GM19372 (cell line): ENCODE results near the gene TRIM68.
A peak's percentile ranks its signal among the peaks of the same experiment; 100 is the strongest.

ENCODE experiments used
- ATAC-seq: cut with Tn5 transposase; IDR thresholded peaks from one replicate; pipeline ENCODE4 v1.9.1; 2021; ENCODE audit warnings: mild to moderate bottlenecking, low read depth, moderate library complexity; ENCODE audit not compliant: unreplicated experiment

Gene TRIM68

GRCh38 chr11:4607781-4608666, at the start of gene TRIM68:
TSS of gene TRIM68 (minus strand) at chr11:4608231. CDS start at chr11:4605504, 2,727 bp downstream.
- peak; percentile 99 for ATAC-seq

- ATAC-seq = no peak
Measured at GRCh38 chr11:4654635-4655369, 46.8 kb upstream of the TRIM68 start.

- ATAC-seq = no peak
Measured at GRCh38 chr11:4647766-4648165, 39.7 kb upstream of the TRIM68 start.

- no peak for ATAC-seq
Measured at GRCh38 chr11:4645974-4646373, 37.9 kb upstream of the TRIM68 start.

- ATAC-seq = no peak
Measured at GRCh38 chr11:4644233-4644632, 36.2 kb upstream of the TRIM68 start.

GRCh38 chr11:4643682-4644081, 35.7 kb upstream of the TRIM68 start, which contains the start of gene OR51E1:
TSS of gene OR51E1 (plus strand) at chr11:4643982. CDS start at chr11:4652527, 8,545 bp downstream.
- ATAC-seq = no peak

- no peak for ATAC-seq
Measured at GRCh38 chr11:4643076-4643475, 35.0 kb upstream of the TRIM68 start.

GRCh38 chr11:4642043-4642442, 34.0 kb upstream of the TRIM68 start:
- no peak for ATAC-seq

GRCh38 chr11:4641501-4641900, 33.5 kb upstream of the TRIM68 start:
- no peak for ATAC-seq

GRCh38 chr11:4639931-4640330, 31.9 kb upstream of the TRIM68 start:
- no peak for ATAC-seq

- ATAC-seq = no peak
Measured at GRCh38 chr11:4637662-4638047, 29.6 kb upstream of the TRIM68 start.

- peak; percentile 92 for ATAC-seq
Measured at GRCh38 chr11:4636962-4637661, 29.1 kb upstream of the TRIM68 start, which contains the start of gene OR51D1. TSS of gene OR51D1 (plus strand) at chr11:4637477. CDS start at chr11:4639791, 2,314 bp downstream.

- no peak for ATAC-seq
Measured at GRCh38 chr11:4636136-4636535, 28.1 kb upstream of the TRIM68 start.

GRCh38 chr11:4626207-4627099, 18.4 kb upstream of the TRIM68 start:
- ATAC-seq = no peak

- no peak for ATAC-seq
Measured at GRCh38 chr11:4619514-4619913, 11.5 kb upstream of the TRIM68 start.

GRCh38 chr11:4615856-4616444, 7.9 kb upstream of the TRIM68 start:
- no peak for ATAC-seq

GRCh38 chr11:4611986-4612385, 4.0 kb upstream of the TRIM68 start:
- ATAC-seq = no peak

GRCh38 chr11:4610258-4610935, 2.4 kb upstream of the TRIM68 start:
- ATAC-seq = no peak

- ATAC-seq = no peak
Measured at GRCh38 chr11:4607096-4607495, 935 bp downstream of the TRIM68 start.
